OCI-LY7 (cell line): ENCODE measurements around the gene CST6. TPM values are rescaled to one million over a fixed set of nuclear protein-coding genes. Genes with fewer than 3 reads are reported as not detected.

ENCODE experiments used
- BruUV-seq: library from RNA; stranded (reverse); fragments of 400-500 nt; replicated peaks from 2 replicates; lab custom pipeline; 2021; lab: Mats Ljungman, UMichigan
- CTCF ChIA-PET: fragments of 300-600 bp; sonication (Branson Sonifier 250); formaldehyde crosslinking; loops from one replicate; lab custom pipeline; 2022; ENCODE audit warnings: antibody characterized with exemption; ENCODE audit not compliant: unreplicated experiment; lab: Charles Lee
- POLR2A ChIA-PET: fragments of 300-600 bp; sonication (Branson Sonifier 250); formaldehyde crosslinking; loops from one replicate; lab custom pipeline; 2022; ENCODE audit warnings: antibody characterized with exemption; lab: Charles Lee
- DNase-seq: peaks from one replicate; pipeline ENCODE4 v3.0.0-alpha.2; 2015; ENCODE audit warnings: low spot score
- H2AFZ ChIP-seq: fragments of 200-600 bp; sonication (generic), shearing (Covaris generic); 2 replicates; pipeline ENCODE4 v1.6.1; 2014; ENCODE audit warnings: mild to moderate bottlenecking, antibody characterized with exemption, low read length, moderate library complexity
- H3K27ac ChIP-seq: fragments of 200-600 bp; sonication (generic); 2 replicates; pipeline ENCODE4 v1.5.1; 2014; ENCODE audit warnings: mixed run types, low read depth, mild to moderate bottlenecking, moderate library complexity, low read length, inconsistent platforms; ENCODE audit not compliant: poor library complexity, severe bottlenecking
- H3K36me3 ChIP-seq: fragments of 200-600 bp; sonication (generic); 2 replicates; pipeline ENCODE4 v1.6.1; 2014; ENCODE audit warnings: mild to moderate bottlenecking, antibody characterized with exemption, low read length, moderate library complexity, mixed read lengths; ENCODE audit not compliant: insufficient read depth
- H3K4me1 ChIP-seq: fragments of 200-600 bp; sonication (generic); 2 replicates; pipeline ENCODE4 v1.5.1; 2014; ENCODE audit warnings: mild to moderate bottlenecking, low read length; ENCODE audit not compliant: insufficient read depth, poor library complexity, severe bottlenecking
- H3K4me2 ChIP-seq: fragments of 200-600 bp; sonication (generic); 2 replicates; pipeline ENCODE4 v1.6.1; 2014; ENCODE audit warnings: mild to moderate bottlenecking, low read length
- H3K4me3 ChIP-seq: fragments of 200-600 bp; sonication (generic); 2 replicates; pipeline ENCODE4 v1.5.1; 2014; ENCODE audit warnings: mild to moderate bottlenecking, low read depth, low read length; ENCODE audit not compliant: poor library complexity, severe bottlenecking
- H3K79me2 ChIP-seq: fragments of 200-600 bp; sonication (generic); 2 replicates; pipeline ENCODE4 v1.6.1; 2016; ENCODE audit warnings: low read depth, mild to moderate bottlenecking, low read length, moderate library complexity, mixed read lengths; ENCODE audit not compliant: insufficient read depth
- H3K9me2 ChIP-seq: fragments of 200-600 bp; sonication (generic); 2 replicates; pipeline ENCODE4 v1.6.1; 2016; ENCODE audit warnings: mild to moderate bottlenecking, low read length, mixed read lengths; ENCODE audit not compliant: insufficient read depth
- H3K9me3 ChIP-seq: fragments of 200-600 bp; sonication (generic); 2 replicates; pipeline ENCODE4 v1.6.1; 2014; ENCODE audit warnings: mild to moderate bottlenecking, mixed run types, low read length, mixed read lengths
- H4K20me1 ChIP-seq: fragments of 200-600 bp; sonication (generic); 2 replicates; pipeline ENCODE4 v1.6.1; 2014; ENCODE audit warnings: mild to moderate bottlenecking, antibody characterized with exemption, low read length, moderate library complexity, mixed read lengths; ENCODE audit not compliant: insufficient read depth
- EZH2phosphoT487 ChIP-seq: fragments of 200-600 bp; sonication (generic); IDR thresholded peaks from 2 replicates; pipeline ENCODE4 v1.6.1; 2018; ENCODE audit warnings: low read depth, borderline replicate concordance, mild to moderate bottlenecking, mixed run types, antibody characterized with exemption, low read length, moderate library complexity, mixed read lengths
- intact Hi-C: fragments of 100-400 bp; cut with micrococcal nuclease; formaldehyde crosslinking; loops from one replicate; pipeline ENCODE4 v1.10.0; 2022; ENCODE audit not compliant: unreplicated experiment
- total RNA-seq, 2 experiments: library from RNA; depleted of rRNA in 1 of 2; stranded (reverse); fragments of >200 nt in 1 of 2; shearing (Covaris generic) in 1 of 2; gene quantifications; 2 replicates each; pipeline ENCODE4 v1.2.3, GENCODE V29; 2014 to 2022
- TF ChIP-seq, protein P1 (sequence below): fragments of 200-600 bp; sonication (generic); conservative IDR thresholded peaks from 2 replicates; pipeline ENCODE4 v1.5.1; 2014; ENCODE audit warnings: mild to moderate bottlenecking, antibody characterized with exemption, low read length, moderate library complexity, mixed read lengths

CST6 gene
- total RNA-seq, 2 experiments from 2014 or later, result not detected

DNA sequence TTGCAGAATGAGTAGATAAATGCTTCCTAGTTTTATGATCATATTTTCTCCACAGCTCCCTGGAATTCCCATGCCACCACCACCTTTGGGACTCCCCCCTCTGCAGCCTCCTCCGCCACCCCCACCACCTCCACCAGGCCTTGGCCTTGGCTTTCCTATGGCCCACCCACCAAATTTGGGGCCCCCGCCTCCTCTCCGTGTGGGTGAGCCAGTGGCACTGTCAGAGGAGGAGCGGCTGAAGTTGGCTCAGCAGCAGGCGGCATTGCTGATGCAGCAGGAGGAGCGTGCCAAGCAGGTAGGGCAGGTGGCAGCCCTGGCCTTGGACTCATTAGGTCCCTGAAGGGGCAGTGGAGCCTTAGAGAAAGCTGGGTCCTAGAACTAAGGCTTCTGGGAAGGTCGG, 43.2 kb downstream of the CST6 start:
- H3K9me3 ChIP-seq, result no peaks in the 10 kb centered on the region
- peaks cover 21% of the 10 kb centered on the region for H3K4me1 ChIP-seq
- H3K36me3 ChIP-seq, result peaks cover 72% of the 10 kb centered on the region
- ChIA-PET CTCF (no interaction called here), POLR2A (interaction anchor here (0.6 kb wide), 1 partner anchor 64 kb away, joined by 3 read pairs; no protein-coding TSS in a partner anchor)
- no peaks in the 10 kb centered on the region for H4K20me1 ChIP-seq
- intact Hi-C loops, result no loop called here
- H3K79me2 ChIP-seq, result peaks cover 26% of the 10 kb centered on the region
- BruUV-seq, result no TSS peak
- H3K9me2 ChIP-seq, result no peaks in the 10 kb centered on the region
- H3K27ac ChIP-seq, result no peak overlapping the region
- TF ChIP-seq, protein P1, sequence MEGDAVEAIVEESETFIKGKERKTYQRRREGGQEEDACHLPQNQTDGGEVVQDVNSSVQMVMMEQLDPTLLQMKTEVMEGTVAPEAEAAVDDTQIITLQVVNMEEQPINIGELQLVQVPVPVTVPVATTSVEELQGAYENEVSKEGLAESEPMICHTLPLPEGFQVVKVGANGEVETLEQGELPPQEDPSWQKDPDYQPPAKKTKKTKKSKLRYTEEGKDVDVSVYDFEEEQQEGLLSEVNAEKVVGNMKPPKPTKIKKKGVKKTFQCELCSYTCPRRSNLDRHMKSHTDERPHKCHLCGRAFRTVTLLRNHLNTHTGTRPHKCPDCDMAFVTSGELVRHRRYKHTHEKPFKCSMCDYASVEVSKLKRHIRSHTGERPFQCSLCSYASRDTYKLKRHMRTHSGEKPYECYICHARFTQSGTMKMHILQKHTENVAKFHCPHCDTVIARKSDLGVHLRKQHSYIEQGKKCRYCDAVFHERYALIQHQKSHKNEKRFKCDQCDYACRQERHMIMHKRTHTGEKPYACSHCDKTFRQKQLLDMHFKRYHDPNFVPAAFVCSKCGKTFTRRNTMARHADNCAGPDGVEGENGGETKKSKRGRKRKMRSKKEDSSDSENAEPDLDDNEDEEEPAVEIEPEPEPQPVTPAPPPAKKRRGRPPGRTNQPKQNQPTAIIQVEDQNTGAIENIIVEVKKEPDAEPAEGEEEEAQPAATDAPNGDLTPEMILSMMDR, result no peak
- TF ChIP-seq EZH2phosphoT487, result no peak
- no peak for DNase-seq
- H2AFZ ChIP-seq, result no peak overlapping the region
- no peak overlapping the region for H3K4me3 ChIP-seq
- H3K4me2 ChIP-seq, result no peak overlapping the region

DNA sequence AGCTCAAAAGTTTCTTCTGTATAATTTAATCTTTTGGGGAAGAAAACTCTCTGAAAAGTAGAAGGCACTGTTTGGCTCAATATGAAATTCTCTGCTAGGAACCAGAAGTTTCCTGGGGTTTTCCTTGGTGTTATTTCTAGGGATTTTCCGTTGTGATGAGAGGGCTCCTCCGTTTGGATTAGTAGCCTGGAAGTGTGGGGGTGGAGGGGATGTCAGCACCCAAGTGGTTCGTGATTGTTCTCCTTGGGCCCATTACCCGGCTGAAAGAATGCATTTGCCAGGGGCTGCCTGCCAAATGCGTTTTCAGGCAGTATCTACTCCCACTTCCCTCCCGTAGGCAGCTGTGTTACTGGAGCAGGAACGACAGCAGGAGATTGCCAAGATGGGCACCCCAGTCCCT, 44.7 kb downstream of the CST6 start:
- ChIA-PET POLR2A (interaction anchor here (1.5 kb wide), 1 partner anchor 25 kb away, joined by 5 read pairs; no protein-coding TSS in a partner anchor), CTCF (interaction anchor here (1.1 kb wide), 1 partner anchor 11 kb away, joined by 3 read pairs; no protein-coding TSS in a partner anchor)
- Histone ChIP-seq H3K36me3 (peaks cover 87% of the 10 kb centered on the region), H3K27ac (no peak overlapping the region), H3K9me3 (no peaks in the 10 kb centered on the region), H3K79me2 (peaks cover 26% of the 10 kb centered on the region), H2AFZ (no peak overlapping the region), H3K4me2 (no peak overlapping the region), H3K4me1 (peaks cover 11% of the 10 kb centered on the region), H3K4me3 (no peak overlapping the region), H3K9me2 (no peaks in the 10 kb centered on the region), H4K20me1 (no peaks in the 10 kb centered on the region)
- BruUV-seq, result no TSS peak
- no peak for TF ChIP-seq EZH2phosphoT487
- TF ChIP-seq, protein P1, result no peak
- no peak for DNase-seq
- intact Hi-C loops, result no loop called here

DNA sequence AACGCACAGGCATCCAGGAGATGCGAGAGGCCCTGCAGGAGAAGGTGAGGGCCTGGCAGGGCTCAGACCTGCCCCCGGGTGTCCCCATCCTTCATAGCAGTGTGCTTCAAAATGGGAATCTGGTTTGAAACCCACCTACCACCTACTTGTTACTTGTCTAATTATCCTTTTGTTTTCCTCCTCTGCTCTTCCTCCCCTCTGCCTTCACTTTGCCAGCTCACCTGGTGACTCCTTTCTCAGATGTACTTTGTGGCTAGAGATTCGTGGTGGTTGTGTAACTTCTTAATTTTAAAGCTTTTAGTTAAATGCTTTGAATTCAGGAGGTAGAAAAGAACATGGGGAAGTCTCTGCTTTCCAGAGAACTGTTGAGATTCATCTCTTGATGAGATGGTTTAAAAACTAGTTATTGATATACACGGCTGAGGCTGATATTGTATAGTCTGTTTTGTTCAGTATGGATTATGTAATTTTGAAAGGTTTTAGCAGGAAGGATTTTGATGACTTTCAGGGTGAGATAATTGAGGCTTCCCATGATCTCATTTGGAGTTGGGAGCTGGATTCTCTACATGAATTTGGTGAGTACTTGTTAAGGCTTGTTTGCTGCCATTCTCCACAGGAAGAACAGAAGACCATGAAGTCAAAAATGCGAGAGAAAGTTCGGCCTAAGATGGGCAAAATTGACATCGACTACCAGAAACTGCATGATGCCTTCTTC, 48.3 kb downstream of the CST6 start:
- Histone ChIP-seq H3K4me3 (no peak overlapping the region), H3K9me3 (0 out of 2 replicates have a peak, but pooled peaks cover 5% of the 10 kb centered on the region), H3K79me2 (peaks cover 1% of the 10 kb centered on the region; the same call in 1 of the 2 replicates), H3K9me2 (no peaks in the 10 kb centered on the region), H3K27ac (no peak overlapping the region), H3K4me1 (no peaks in the 10 kb centered on the region), H3K4me2 (no peak overlapping the region), H2AFZ (no peak overlapping the region), H4K20me1 (no peaks in the 10 kb centered on the region), H3K36me3 (peaks cover 98% of the 10 kb centered on the region)
- no TSS peak for BruUV-seq
- no peak for TF ChIP-seq EZH2phosphoT487
- DNase-seq, result no peak
- ChIA-PET POLR2A (interaction anchor here (0.6 kb wide), 1 partner anchor 13 kb away, joined by 7 read pairs; no protein-coding TSS in a partner anchor), CTCF (no interaction called here)
- intact Hi-C loops, result no loop called here
